Skeletal muscle tissue (tissue), 4 donors: ENCODE measurements around the gene MCMBP. TPM values are rescaled to one million over a fixed set of nuclear protein-coding genes. Genes with fewer than 3 reads are reported as not detected.

Experiments used
- H3K27ac ChIP-seq: one replicate; pipeline ENCODE4 v1.7.0; 2013; ENCODE audit warnings: mild to moderate bottlenecking, low read depth, low read length, inconsistent platforms
- H3K27me3 ChIP-seq, 3 donors: one replicate each; pipeline ENCODE4 v1.7.0; 2013; ENCODE audit warnings: low read length in 3 of 3; ENCODE audit not compliant: control insufficient read depth in 3 of 3, insufficient read depth in 3 of 3
- H3K36me3 ChIP-seq, 3 donors: one replicate each; pipeline ENCODE4 v1.7.0; 2013; ENCODE audit warnings: low read length in 3 of 3; ENCODE audit not compliant: control insufficient read depth in 3 of 3, insufficient read depth in 3 of 3
- H3K4me1 ChIP-seq, 3 donors: one replicate each; pipeline ENCODE4 v1.7.0; 2013; ENCODE audit warnings: low read length in 3 of 3, mild to moderate bottlenecking in 3 of 3; ENCODE audit not compliant: control insufficient read depth in 3 of 3, insufficient read depth in 3 of 3
- H3K4me3 ChIP-seq, 3 donors: one replicate each; pipeline ENCODE4 v1.7.0; 2013; ENCODE audit warnings: low read length in 3 of 3
- H3K9ac ChIP-seq, 3 donors: one replicate each; pipeline ENCODE4 v1.7.0; 2013; ENCODE audit warnings: low read length in 3 of 3, mild to moderate bottlenecking in 3 of 3, moderate library complexity in 2 of 3, low read depth in 1 of 3
- H3K9me3 ChIP-seq, 3 donors: one replicate each; pipeline ENCODE4 v1.7.0; 2013; ENCODE audit warnings: low read length in 3 of 3; ENCODE audit not compliant: control insufficient read depth in 3 of 3
- total RNA-seq: library from RNA; depleted of rRNA; stranded (reverse); fragments of >200 nt; gene quantifications from one replicate; pipeline ENCODE4 v1.2.3, GENCODE V29; 2014
- donor health status: Osteomylitis.

MCMBP gene
- total RNA-seq, 1 donor from 2014 or later, result 35.5 TPM

GRCh38 chr10:119862524-119862923 is 10.1 kb downstream of the MCMBP start:
- H3K4me3 ChIP-seq, result no peak overlapping the region
- no peak overlapping the region for H3K9ac ChIP-seq

GRCh38 chr10:119860866-119861607 is 11.6 kb downstream of the MCMBP start:
- H3K9ac ChIP-seq, result no peak overlapping the region
- H3K9me3 ChIP-seq, result no peaks in the 10 kb centered on the region
- peaks cover 0 to 5% (median 0%) of the 10 kb centered on the region in 3 donors for H3K4me1 ChIP-seq
- H3K27me3 ChIP-seq, result no peaks in the 10 kb centered on the region
- H3K4me3 ChIP-seq, result no peak overlapping the region
- no peak overlapping the region for H3K27ac ChIP-seq
- peaks cover 0 to 10% (median 10%) of the 10 kb centered on the region in 3 donors for H3K36me3 ChIP-seq

More at GRCh38 chr10:119862524-119862923, 10.1 kb downstream of the MCMBP start:
- Histone ChIP-seq H3K4me1 (peaks cover 0 to 5% (median 0%) of the 10 kb centered on the region in 3 donors), H3K36me3 (peaks cover 0 to 7% (median 5%) of the 10 kb centered on the region in 3 donors), H3K27ac (no peak overlapping the region), H3K27me3 (no peaks in the 10 kb centered on the region), H3K9me3 (no peaks in the 10 kb centered on the region)

GRCh38 chr10:119859420-119860258 is 13.0 kb downstream of the MCMBP start:
- Histone ChIP-seq H3K4me3 (no peak overlapping the region), H3K36me3 (peaks cover 0 to 12% (median 10%) of the 10 kb centered on the region in 3 donors), H3K9me3 (no peaks in the 10 kb centered on the region), H3K27me3 (no peaks in the 10 kb centered on the region), H3K27ac (no peak overlapping the region), H3K4me1 (peaks cover 0 to 5% (median 0%) of the 10 kb centered on the region in 3 donors), H3K9ac (no peak overlapping the region)

GRCh38 chr10:119858063-119858462 is 14.6 kb downstream of the MCMBP start:
- Histone ChIP-seq H3K27me3 (no peaks in the 10 kb centered on the region), H3K9ac (no peak overlapping the region), H3K4me1 (peaks cover 0 to 5% (median 2%) of the 10 kb centered on the region in 3 donors), H3K36me3 (peaks cover 2 to 13% (median 12%) of the 10 kb centered on the region in 3 donors), H3K9me3 (no peaks in the 10 kb centered on the region), H3K4me3 (no peak overlapping the region), H3K27ac (no peak overlapping the region)

- peaks cover 0 to 5% (median 0%) of the 10 kb centered on the region in 3 donors for H3K4me1 ChIP-seq
Measured at GRCh38 chr10:119853574-119853973, 19.1 kb downstream of the MCMBP start.

GRCh38 chr10:119852822-119853221 is 19.8 kb downstream of the MCMBP start:
- Histone ChIP-seq H3K36me3 (peaks cover 10 to 19% (median 16%) of the 10 kb centered on the region in 3 donors), H3K4me3 (no peak overlapping the region), H3K9ac (no peak overlapping the region), H3K9me3 (no peaks in the 10 kb centered on the region), H3K27me3 (no peaks in the 10 kb centered on the region), H3K27ac (no peak overlapping the region), H3K4me1 (peaks cover 0 to 5% (median 0%) of the 10 kb centered on the region in 3 donors)

More at GRCh38 chr10:119853574-119853973, 19.1 kb downstream of the MCMBP start:
- Histone ChIP-seq H3K9me3 (no peaks in the 10 kb centered on the region), H3K27me3 (no peaks in the 10 kb centered on the region), H3K9ac (no peak overlapping the region), H3K27ac (no peak overlapping the region), H3K4me3 (no peak overlapping the region), H3K36me3 (peaks cover 10 to 24% (median 21%) of the 10 kb centered on the region in 3 donors)

GRCh38 chr10:119852277-119852676 is 20.4 kb downstream of the MCMBP start:
- Histone ChIP-seq H3K4me3 (no peak overlapping the region), H3K36me3 (peaks cover 10 to 22% (median 16%) of the 10 kb centered on the region in 3 donors), H3K9me3 (no peaks in the 10 kb centered on the region), H3K27me3 (no peaks in the 10 kb centered on the region), H3K9ac (no peak overlapping the region), H3K27ac (no peak overlapping the region), H3K4me1 (peaks cover 0 to 5% (median 0%) of the 10 kb centered on the region in 3 donors)

GRCh38 chr10:119849944-119850343 is 22.7 kb downstream of the MCMBP start:
- Histone ChIP-seq H3K27me3 (no peaks in the 10 kb centered on the region), H3K27ac (no peak overlapping the region), H3K9me3 (no peaks in the 10 kb centered on the region), H3K36me3 (peaks cover 10 to 33% (median 30%) of the 10 kb centered on the region in 3 donors), H3K4me1 (peaks cover 0 to 5% (median 0%) of the 10 kb centered on the region in 3 donors), H3K4me3 (no peak overlapping the region), H3K9ac (no peak overlapping the region)

- Histone ChIP-seq H3K36me3 (peaks cover 14 to 40% (median 36%) of the 10 kb centered on the region in 3 donors), H3K4me3 (no peak overlapping the region), H3K9me3 (no peaks in the 10 kb centered on the region), H3K4me1 (peaks cover 0 to 5% (median 0%) of the 10 kb centered on the region in 3 donors), H3K27ac (no peak overlapping the region), H3K27me3 (no peaks in the 10 kb centered on the region), H3K9ac (no peak overlapping the region)
Measured at GRCh38 chr10:119849031-119849789, 23.4 kb downstream of the MCMBP start.
